Breast epithelium (tissue), 3 donors: Measurements from ENCODE around the gene CYP4A22.

Experiments used
- POLR2A ChIP-seq: fragments of 450-650 bp; IDR thresholded peaks from one replicate; pipeline ENCODE4 v1.6.1; 2016; ENCODE audit warnings: antibody characterized with exemption, mild to moderate bottlenecking, moderate library complexity
- TF ChIP-seq, protein P1 (sequence below), 3 donors: fragments of 450-650 bp; IDR thresholded peaks; one replicate each; pipeline ENCODE4 v1.5.1; 2016 to 2017; ENCODE audit warnings: antibody characterized with exemption in 3 of 3, mild to moderate bottlenecking in 3 of 3, moderate library complexity in 3 of 3

DNA sequence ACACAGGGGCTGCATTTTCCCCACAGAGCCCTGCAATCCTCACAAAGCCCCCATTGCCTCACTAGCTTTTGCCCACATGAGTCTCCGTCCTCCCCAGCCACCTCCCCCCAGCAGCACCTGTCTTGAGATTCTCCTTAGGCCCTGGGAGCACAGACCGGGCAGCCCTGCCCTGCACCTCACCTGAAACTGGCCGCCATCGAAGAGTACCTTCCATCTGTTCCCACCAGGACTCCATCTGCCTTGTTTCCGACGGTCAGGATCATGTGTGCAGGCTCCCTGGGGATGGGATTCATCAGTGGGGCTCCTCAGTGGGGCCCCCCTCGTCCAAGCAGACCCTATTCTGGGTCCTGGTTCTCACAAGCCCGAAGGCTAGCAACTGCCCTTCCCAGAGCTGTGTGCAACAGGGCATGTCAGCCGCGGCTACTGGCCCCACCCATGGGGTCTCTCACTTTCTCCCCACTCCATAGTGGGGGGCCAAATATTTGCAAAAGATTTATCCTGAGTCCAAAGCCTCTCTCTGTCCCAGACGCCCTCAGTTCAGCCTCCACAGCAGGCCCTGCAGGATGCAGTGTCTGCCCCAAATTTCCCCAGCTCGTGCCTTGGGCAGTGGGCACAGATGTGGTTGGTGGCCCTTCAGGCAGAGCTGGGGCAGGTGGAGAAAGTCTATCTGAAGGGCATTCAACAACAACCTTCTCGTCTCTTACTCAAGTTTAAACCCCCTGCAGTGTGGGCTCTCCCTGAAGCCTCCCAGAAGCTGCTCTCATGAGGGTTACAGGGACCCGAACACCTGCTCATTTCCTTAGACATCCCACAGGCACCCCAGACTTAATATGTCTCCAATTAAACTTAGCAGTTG is 47.8 kb downstream of the CYP4A22 start:
- TF ChIP-seq, protein P1, sequence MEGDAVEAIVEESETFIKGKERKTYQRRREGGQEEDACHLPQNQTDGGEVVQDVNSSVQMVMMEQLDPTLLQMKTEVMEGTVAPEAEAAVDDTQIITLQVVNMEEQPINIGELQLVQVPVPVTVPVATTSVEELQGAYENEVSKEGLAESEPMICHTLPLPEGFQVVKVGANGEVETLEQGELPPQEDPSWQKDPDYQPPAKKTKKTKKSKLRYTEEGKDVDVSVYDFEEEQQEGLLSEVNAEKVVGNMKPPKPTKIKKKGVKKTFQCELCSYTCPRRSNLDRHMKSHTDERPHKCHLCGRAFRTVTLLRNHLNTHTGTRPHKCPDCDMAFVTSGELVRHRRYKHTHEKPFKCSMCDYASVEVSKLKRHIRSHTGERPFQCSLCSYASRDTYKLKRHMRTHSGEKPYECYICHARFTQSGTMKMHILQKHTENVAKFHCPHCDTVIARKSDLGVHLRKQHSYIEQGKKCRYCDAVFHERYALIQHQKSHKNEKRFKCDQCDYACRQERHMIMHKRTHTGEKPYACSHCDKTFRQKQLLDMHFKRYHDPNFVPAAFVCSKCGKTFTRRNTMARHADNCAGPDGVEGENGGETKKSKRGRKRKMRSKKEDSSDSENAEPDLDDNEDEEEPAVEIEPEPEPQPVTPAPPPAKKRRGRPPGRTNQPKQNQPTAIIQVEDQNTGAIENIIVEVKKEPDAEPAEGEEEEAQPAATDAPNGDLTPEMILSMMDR (IDR thresholded peaks at IDR 0.05): no peak
- TF ChIP-seq POLR2A: no peak
